Measurements from ENCODE around the gene PGM2.

DNA sequence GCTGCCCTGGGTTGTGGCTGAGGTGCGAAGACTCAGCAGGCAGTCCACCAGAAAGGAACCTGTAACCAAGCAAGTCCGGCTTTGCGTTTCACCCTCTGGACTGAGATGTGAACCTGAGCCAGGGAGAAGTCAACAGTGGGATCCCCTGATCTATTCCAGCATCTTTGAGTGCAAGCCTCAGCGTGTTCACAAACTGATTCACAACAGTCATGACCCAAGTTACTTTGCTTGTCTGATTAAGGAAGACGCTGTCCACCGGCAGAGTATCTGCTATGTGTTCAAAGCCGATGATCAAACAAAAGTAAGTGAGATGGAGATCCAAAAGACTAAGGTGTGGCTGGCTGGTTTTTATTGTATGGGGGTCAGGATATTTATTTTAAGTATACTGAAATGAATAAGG is 75.7 kb downstream of the PGM2 start:
- TF ChIP-seq POLR2A (IDR thresholded peaks at IDR 0.05; ENCODE audit: low read length) = no peak
- TF ChIP-seq GATA1 (IDR thresholded peaks at IDR 0.05; ENCODE audit: low read depth, low read length) = no peak

All from erythroblast (primary cell).